GM19240 (cell line): ENCODE data around the gene SOCS6.
A peak's percentile ranks its signal among the peaks of the same experiment; 100 is the strongest.
"Not testable (repeated sequence)": the region's sequence is repeated elsewhere in the genome, so short reads cannot be mapped to it uniquely, and the experiment has no call there.

Experiments used
- DNase-seq: peaks from one replicate; pipeline ENCODE4 v3.0.0; 2011; ENCODE audit warnings: low spot score; ENCODE audit not compliant: insufficient read length

Gene SOCS6

GRCh38 chr18:70288851-70289328 lies at the start of gene SOCS6:
Gene SOCS6, plus strand, starts transcription at chr18:70289045. Its CDS starts 35,624 bp downstream, at chr18:70324669.
- DNase-seq, result peak; percentile 52

- no peak for DNase-seq
These were observed 45.5 kb upstream of the SOCS6 start for GRCh38 chr18:70243131-70243929.

- DNase-seq, result no peak
These were observed 42.8 kb upstream of the SOCS6 start for GRCh38 chr18:70246061-70246466.

GRCh38 chr18:70249118-70249517 lies 39.7 kb upstream of the SOCS6 start:
- DNase-seq, result no peak

- DNase-seq, result not testable (repeated sequence)
These were observed 39.0 kb upstream of the SOCS6 start for GRCh38 chr18:70249861-70250260.

GRCh38 chr18:70250781-70251180 lies 38.1 kb upstream of the SOCS6 start:
- no peak for DNase-seq

- DNase-seq, result no peak
These were observed 32.7 kb upstream of the SOCS6 start for GRCh38 chr18:70256184-70256583.

GRCh38 chr18:70256994-70257393 lies 31.9 kb upstream of the SOCS6 start:
- DNase-seq, result no peak

- no peak for DNase-seq
These were observed 30.6 kb upstream of the SOCS6 start for GRCh38 chr18:70258243-70258642.

- no peak for DNase-seq
These were observed 28.2 kb upstream of the SOCS6 start for GRCh38 chr18:70260683-70261082.

- DNase-seq, result no peak
These were observed 27.6 kb upstream of the SOCS6 start for GRCh38 chr18:70261141-70261788.

- DNase-seq, result no peak
These were observed 25.5 kb upstream of the SOCS6 start for GRCh38 chr18:70263336-70263735.

- DNase-seq, result no peak
These were observed 17.1 kb upstream of the SOCS6 start for GRCh38 chr18:70271742-70272141.

GRCh38 chr18:70273021-70273420 lies 15.8 kb upstream of the SOCS6 start:
- DNase-seq, result no peak

- no peak for DNase-seq
These were observed 12.2 kb upstream of the SOCS6 start for GRCh38 chr18:70276416-70277191.

GRCh38 chr18:70279470-70279869 lies 9.4 kb upstream of the SOCS6 start:
- DNase-seq, result no peak

- DNase-seq, result no peak
These were observed 8.6 kb upstream of the SOCS6 start for GRCh38 chr18:70280007-70280925.

GRCh38 chr18:70284976-70285620 lies 3.7 kb upstream of the SOCS6 start:
- no peak for DNase-seq

- no peak for DNase-seq
These were observed 1.1 kb upstream of the SOCS6 start for GRCh38 chr18:70287731-70288130.

GRCh38 chr18:70288171-70288850 lies 534 bp upstream of the SOCS6 start:
- DNase-seq, result no peak
